Measurements from ENCODE around the gene NEK7.

- TF ChIP-seq CTCF (IDR thresholded peaks at IDR 0.05) (no peak), POLR2AphosphoS5 (IDR thresholded peaks at IDR 0.05) (no peak), EP300 (IDR thresholded peaks at IDR 0.05) (no peak), POLR2A (IDR thresholded peaks at IDR 0.05) (no peak)
These were observed 34.3 kb downstream of the NEK7 start for GRCh38 chr1:198191117-198191516.

Data from suprapubic skin (tissue), 4 donors.